ENCODE results near the gene CNOT6. TPM values are rescaled to one million over a fixed set of nuclear protein-coding genes. Genes with fewer than 3 reads are reported as not detected.

Gene CNOT6
- total and polyA plus RNA-seq, 4 donors, result 8.7 to 51.1 (median 14.8) TPM

GRCh38 chr5:180595046-180595379 lies 100.8 kb downstream of the CNOT6 start:
- Histone ChIP-seq H3K4me3 (no peak overlapping the region), H3K36me3 (ENCODE audit: control insufficient read depth in 4 of 4, insufficient read depth in 4 of 4, low read length in 4 of 4) (no peaks in the 10 kb centered on the region), H3K9me3 (ENCODE audit: control insufficient read depth in 4 of 4, insufficient read depth in 3 of 4, low read length in 3 of 4) (peaks cover 0 to 3% (median 0%) of the 10 kb centered on the region in 4 donors), H3K27me3 (ENCODE audit: control insufficient read depth in 3 of 3, insufficient read depth in 3 of 3, low read length in 2 of 3) (peaks cover 4 to 9% (median 4%) of the 10 kb centered on the region in 3 donors), H3K4me1 (ENCODE audit: control insufficient read depth in 5 of 5, insufficient read depth in 5 of 5, low read length in 5 of 5) (peaks cover 0 to 15% (median 0%) of the 10 kb centered on the region in 5 donors), H3K27ac (ENCODE audit: low read depth in 1 of 2, low read length in 1 of 2) (peak overlapping the region in 1 of 2 donors; percentile 7), H3K9ac (ENCODE audit: insufficient read depth in 1 of 2, low read length in 2 of 2) (no peak overlapping the region)
- 79 to 92% methylated on average over 2 of the region's 2 CpGs for WGBS, 2 donors
- TF ChIP-seq, protein P1, sequence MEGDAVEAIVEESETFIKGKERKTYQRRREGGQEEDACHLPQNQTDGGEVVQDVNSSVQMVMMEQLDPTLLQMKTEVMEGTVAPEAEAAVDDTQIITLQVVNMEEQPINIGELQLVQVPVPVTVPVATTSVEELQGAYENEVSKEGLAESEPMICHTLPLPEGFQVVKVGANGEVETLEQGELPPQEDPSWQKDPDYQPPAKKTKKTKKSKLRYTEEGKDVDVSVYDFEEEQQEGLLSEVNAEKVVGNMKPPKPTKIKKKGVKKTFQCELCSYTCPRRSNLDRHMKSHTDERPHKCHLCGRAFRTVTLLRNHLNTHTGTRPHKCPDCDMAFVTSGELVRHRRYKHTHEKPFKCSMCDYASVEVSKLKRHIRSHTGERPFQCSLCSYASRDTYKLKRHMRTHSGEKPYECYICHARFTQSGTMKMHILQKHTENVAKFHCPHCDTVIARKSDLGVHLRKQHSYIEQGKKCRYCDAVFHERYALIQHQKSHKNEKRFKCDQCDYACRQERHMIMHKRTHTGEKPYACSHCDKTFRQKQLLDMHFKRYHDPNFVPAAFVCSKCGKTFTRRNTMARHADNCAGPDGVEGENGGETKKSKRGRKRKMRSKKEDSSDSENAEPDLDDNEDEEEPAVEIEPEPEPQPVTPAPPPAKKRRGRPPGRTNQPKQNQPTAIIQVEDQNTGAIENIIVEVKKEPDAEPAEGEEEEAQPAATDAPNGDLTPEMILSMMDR (IDR thresholded peaks at IDR 0.05; ENCODE audit: control extremely low read depth, extremely low read depth), result no peak
- ATAC-seq (ENCODE audit: insufficient read depth, low FRiP score) (no peak), DNase-seq (no peak)

- peaks cover 0 to 3% (median 0%) of the 10 kb centered on the region in 4 donors for H3K9me3 ChIP-seq (ENCODE audit: control insufficient read depth in 4 of 4, insufficient read depth in 3 of 4, low read length in 3 of 4)
- WGBS, 2 donors, result 72 to 81% methylated on average over 25 of the region's 25 CpGs
- no peak overlapping the region for H3K9ac ChIP-seq (ENCODE audit: insufficient read depth in 1 of 2, low read length in 2 of 2)
Measured at GRCh38 chr5:180595381-180596114, 101.4 kb downstream of the CNOT6 start.

GRCh38 chr5:180596115-180596667 lies 102.0 kb downstream of the CNOT6 start:
- WGBS, 2 donors, result 83 to 91% methylated on average over 12 of the region's 12 CpGs
- ATAC-seq (ENCODE audit: insufficient read depth, low FRiP score), result no peak
- peak overlapping the region in 1 of 2 donors; percentile 26 for H3K27ac ChIP-seq (ENCODE audit: low read depth in 1 of 2, low read length in 1 of 2)

More at GRCh38 chr5:180595381-180596114, 101.4 kb downstream of the CNOT6 start:
- TF ChIP-seq, protein P1 (IDR thresholded peaks at IDR 0.05; ENCODE audit: control extremely low read depth, extremely low read depth), result no peak
- ATAC-seq (ENCODE audit: insufficient read depth, low FRiP score) (no peak), DNase-seq (peak in 1 of 3 donors; percentile 7)
- H3K27me3 ChIP-seq (ENCODE audit: control insufficient read depth in 3 of 3, insufficient read depth in 3 of 3, low read length in 2 of 3), result peaks cover under 1 to 9% (median 4%) of the 10 kb centered on the region in 3 donors
- H3K4me1 ChIP-seq (ENCODE audit: control insufficient read depth in 5 of 5, insufficient read depth in 5 of 5, low read length in 5 of 5), result peaks cover 0 to 13% (median 0%) of the 10 kb centered on the region in 5 donors
- H3K36me3 ChIP-seq (ENCODE audit: control insufficient read depth in 4 of 4, insufficient read depth in 4 of 4, low read length in 4 of 4), result no peaks in the 10 kb centered on the region
- peak overlapping the region in 1 of 2 donors; percentile 7 for H3K27ac ChIP-seq (ENCODE audit: low read depth in 1 of 2, low read length in 1 of 2)
- no peak overlapping the region for H3K4me3 ChIP-seq

More at GRCh38 chr5:180596115-180596667, 102.0 kb downstream of the CNOT6 start:
- Histone ChIP-seq H3K36me3 (ENCODE audit: control insufficient read depth in 4 of 4, insufficient read depth in 4 of 4, low read length in 4 of 4) (no peaks in the 10 kb centered on the region), H3K4me3 (no peak overlapping the region), H3K27me3 (ENCODE audit: control insufficient read depth in 3 of 3, insufficient read depth in 3 of 3, low read length in 2 of 3) (peaks cover 0 to 6% (median 4%) of the 10 kb centered on the region in 3 donors), H3K9me3 (ENCODE audit: control insufficient read depth in 4 of 4, insufficient read depth in 3 of 4, low read length in 3 of 4) (no peaks in the 10 kb centered on the region), H3K4me1 (ENCODE audit: control insufficient read depth in 5 of 5, insufficient read depth in 5 of 5, low read length in 5 of 5) (peaks cover 0 to 10% (median 0%) of the 10 kb centered on the region in 5 donors), H3K9ac (ENCODE audit: insufficient read depth in 1 of 2, low read length in 2 of 2) (no peak overlapping the region)
- no peak for DNase-seq
- TF ChIP-seq, protein P1 (IDR thresholded peaks at IDR 0.05; ENCODE audit: control extremely low read depth, extremely low read depth), result no peak

All from lung (tissue), 12 donors.